ENCODE data around the gene SNTG2.

SNTG2 gene

DNA sequence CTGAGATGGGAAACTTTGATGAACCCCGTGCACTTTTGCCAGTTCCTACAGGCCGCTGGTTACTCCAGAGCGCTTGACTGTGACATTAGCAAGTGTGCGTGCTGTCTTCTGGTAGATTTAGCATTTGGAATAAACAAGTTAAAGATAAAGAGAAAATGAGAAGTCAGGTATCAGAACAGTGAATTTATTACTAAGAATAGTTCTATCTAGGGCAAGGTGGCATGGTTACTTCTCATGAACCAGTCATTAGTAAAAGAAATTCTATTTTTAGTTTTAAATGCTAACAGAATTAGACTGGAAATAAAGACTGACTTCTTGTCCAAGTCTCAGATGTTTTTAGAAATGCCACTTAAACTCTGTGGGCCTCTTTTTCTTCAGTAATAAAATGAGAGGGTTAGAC lies 258.6 kb downstream of the SNTG2 start:
- TF ChIP-seq SIN3A (IDR thresholded peaks at IDR 0.05; ENCODE audit: borderline replicate concordance, insufficient read depth, low read length) (no peak), POLR2AphosphoS5 (IDR thresholded peaks at IDR 0.05; ENCODE audit: low read depth, low read length) (no peak), REST (IDR thresholded peaks at IDR 0.05; ENCODE audit: insufficient read depth in 1 of 2, low read depth in 2 of 2, low read length in 2 of 2) (no peak), TAF1 (IDR thresholded peaks at IDR 0.05; ENCODE audit: borderline replicate concordance, insufficient read depth, low read length) (no peak), FOXP2 (optimal IDR thresholded peaks at IDR 0.05; ENCODE audit: borderline replicate concordance, extremely low read depth, extremely low read length, insufficient read depth) (no peak)

DNA sequence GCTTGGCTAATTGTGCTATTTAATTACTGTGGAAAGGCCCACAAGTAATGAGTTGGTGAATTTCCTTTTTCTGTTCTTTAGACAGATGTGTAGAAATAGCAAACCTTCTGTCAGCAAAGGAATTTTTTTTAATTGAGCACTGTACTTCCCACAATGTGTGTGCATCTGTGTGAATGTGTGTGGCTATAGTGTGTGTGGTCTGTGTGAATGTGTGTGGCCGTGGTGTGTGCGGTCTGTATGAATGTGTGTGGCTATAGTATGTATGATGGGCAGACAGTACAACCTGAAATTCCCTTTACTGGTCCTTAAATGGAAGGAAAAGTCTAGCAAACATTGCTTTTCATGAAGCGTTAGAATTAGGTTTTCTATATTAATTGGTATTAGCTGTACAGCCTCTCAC lies 259.1 kb downstream of the SNTG2 start:
- TF ChIP-seq TAF1 (IDR thresholded peaks at IDR 0.05; ENCODE audit: borderline replicate concordance, insufficient read depth, low read length) (no peak), FOXP2 (optimal IDR thresholded peaks at IDR 0.05; ENCODE audit: borderline replicate concordance, extremely low read depth, extremely low read length, insufficient read depth) (no peak), SIN3A (IDR thresholded peaks at IDR 0.05; ENCODE audit: borderline replicate concordance, insufficient read depth, low read length) (no peak), POLR2AphosphoS5 (IDR thresholded peaks at IDR 0.05; ENCODE audit: low read depth, low read length) (no peak), REST (IDR thresholded peaks at IDR 0.05; ENCODE audit: insufficient read depth in 1 of 2, low read depth in 2 of 2, low read length in 2 of 2) (no peak)

GRCh38 chr2:1210352-1210751 lies 259.7 kb downstream of the SNTG2 start:
- TF ChIP-seq POLR2AphosphoS5 (IDR thresholded peaks at IDR 0.05; ENCODE audit: low read depth, low read length) (no peak), FOXP2 (optimal IDR thresholded peaks at IDR 0.05; ENCODE audit: borderline replicate concordance, extremely low read depth, extremely low read length, insufficient read depth) (no peak), TAF1 (IDR thresholded peaks at IDR 0.05; ENCODE audit: borderline replicate concordance, insufficient read depth, low read length) (no peak), SIN3A (IDR thresholded peaks at IDR 0.05; ENCODE audit: borderline replicate concordance, insufficient read depth, low read length) (no peak), REST (IDR thresholded peaks at IDR 0.05; ENCODE audit: insufficient read depth in 1 of 2, low read depth in 2 of 2, low read length in 2 of 2) (no peak)

GRCh38 chr2:1219901-1220573 lies 269.4 kb downstream of the SNTG2 start:
- TF ChIP-seq FOXP2 (optimal IDR thresholded peaks at IDR 0.05; ENCODE audit: borderline replicate concordance, extremely low read depth, extremely low read length, insufficient read depth): no peak
- TF ChIP-seq REST (IDR thresholded peaks at IDR 0.05; ENCODE audit: insufficient read depth in 1 of 2, low read depth in 2 of 2, low read length in 2 of 2): no peak
- TF ChIP-seq TAF1 (IDR thresholded peaks at IDR 0.05; ENCODE audit: borderline replicate concordance, insufficient read depth, low read length): no peak
- TF ChIP-seq SIN3A (IDR thresholded peaks at IDR 0.05; ENCODE audit: borderline replicate concordance, insufficient read depth, low read length): no peak
- TF ChIP-seq POLR2AphosphoS5 (IDR thresholded peaks at IDR 0.05; ENCODE audit: low read depth, low read length): no peak
